Measurements from ENCODE around the gene PHLDA1. TPM values are rescaled to one million over a fixed set of nuclear protein-coding genes. Genes with fewer than 3 reads are reported as not detected.

The PHLDA1 gene
- total and polyA plus RNA-seq, 4 experiments from 2014 or later: 1.3 to 8.5 (median 5.2) TPM

GRCh38 chr12:75977590-75977951 is 54.0 kb downstream of the PHLDA1 start:
- Mint-ChIP-seq H3K36me3 (no peaks in the 10 kb centered on the region), H3K4me1 (peaks cover 25 to 50% (median 36%) of the 10 kb centered on the region in 4 donors), H3K4me3 (peak overlapping the region in 7 of 8 donors; percentile 37 to 75 (median 55)), H3K27me3 (no peaks in the 10 kb centered on the region), H3K9me3 (peaks cover 0 to 2% (median 0%) of the 10 kb centered on the region in 8 donors), H3K27ac (peak overlapping the region; percentile 90 to 98 (median 92))
- Histone ChIP-seq H3K4me3 (ENCODE audit: low read length in 2 of 2) (no peak overlapping the region), H3K27ac (ENCODE audit: low read depth, low read length) (peak overlapping the region; percentile 79), H3K4me1 (ENCODE audit: insufficient read depth, low read length) (peaks cover 28% of the 10 kb centered on the region), H3K9me3 (ENCODE audit: control insufficient read depth in 1 of 2, low read length in 2 of 2) (no peaks in the 10 kb centered on the region), H3K36me3 (ENCODE audit: insufficient read depth, low read length) (no peaks in the 10 kb centered on the region), H3K27me3 (ENCODE audit: insufficient read depth, low read length) (no peaks in the 10 kb centered on the region)
- no peak for DNase-seq
- CTCF ChIA-PET (ENCODE audit: partially characterized antibody): interaction anchor here (0.6 to 2.3 kb wide), 4 partner anchors 19 to 54 kb away, joined by 3 to 10 read pairs (median 3); partner anchors contain the start of gene PHLDA1
- POLR2A ChIA-PET (ENCODE audit: partially characterized antibody): interaction anchor here (0.6 to 6.5 kb wide), 9 partner anchors 9 to 466 kb away, joined by 3 to 80 read pairs (median 4); partner anchors contain the start of genes KRR1, NAP1L1 and PHLDA1
- intact Hi-C loops (cut with micrococcal nuclease): no loop called here

GRCh38 chr12:75976913-75977312 is 54.7 kb downstream of the PHLDA1 start:
- peak overlapping the region; percentile 79 for H3K27ac ChIP-seq (ENCODE audit: low read depth, low read length)
- no peaks in the 10 kb centered on the region for H3K36me3 ChIP-seq (ENCODE audit: insufficient read depth, low read length)
- H3K27me3 ChIP-seq (ENCODE audit: insufficient read depth, low read length): no peaks in the 10 kb centered on the region
- H3K36me3 Mint-ChIP-seq: no peaks in the 10 kb centered on the region
- H3K9me3 Mint-ChIP-seq: peaks cover 0 to 2% (median 0%) of the 10 kb centered on the region in 8 donors
- ChIA-PET POLR2A (ENCODE audit: partially characterized antibody) (interaction anchor here (0.9 to 6.5 kb wide), 3 partner anchors 8 to 55 kb away, joined by 3 to 80 read pairs (median 16); partner anchors contain the start of gene PHLDA1), CTCF (ENCODE audit: partially characterized antibody) (interaction anchor here (1.3 kb wide), 1 partner anchor 31 kb away, joined by 3 read pairs; no protein-coding TSS in a partner anchor)
- no peaks in the 10 kb centered on the region for H3K9me3 ChIP-seq (ENCODE audit: control insufficient read depth in 1 of 2, low read length in 2 of 2)
- H3K27me3 Mint-ChIP-seq: no peaks in the 10 kb centered on the region
- no peak overlapping the region for H3K4me3 ChIP-seq (ENCODE audit: low read length in 2 of 2)
- no peak for DNase-seq
- peaks cover 21 to 45% (median 31%) of the 10 kb centered on the region in 4 donors for H3K4me1 Mint-ChIP-seq
- H3K27ac Mint-ChIP-seq: peak overlapping the region in 6 of 7 donors; percentile 27 to 98 (median 90)
- no peak overlapping the region for H3K4me3 Mint-ChIP-seq
- intact Hi-C loops (cut with micrococcal nuclease): no loop called here
- H3K4me1 ChIP-seq (ENCODE audit: insufficient read depth, low read length): peaks cover 28% of the 10 kb centered on the region

- POLR2A ChIA-PET (ENCODE audit: partially characterized antibody): interaction anchor here (0.6 kb wide), 1 partner anchor 8 kb away, joined by 3 read pairs; no protein-coding TSS in a partner anchor
- Mint-ChIP-seq H3K27me3 (no peaks in the 10 kb centered on the region), H3K27ac (peak overlapping the region; percentile 15 to 93 (median 65)), H3K4me1 (peaks cover 21 to 44% (median 30%) of the 10 kb centered on the region in 4 donors), H3K9me3 (peaks cover 0 to 2% (median 0%) of the 10 kb centered on the region in 8 donors), H3K4me3 (no peak overlapping the region), H3K36me3 (no peaks in the 10 kb centered on the region)
- DNase-seq: no peak
- Histone ChIP-seq H3K27ac (ENCODE audit: low read depth, low read length) (no peak overlapping the region), H3K27me3 (ENCODE audit: insufficient read depth, low read length) (no peaks in the 10 kb centered on the region), H3K4me1 (ENCODE audit: insufficient read depth, low read length) (peaks cover 28% of the 10 kb centered on the region), H3K9me3 (ENCODE audit: control insufficient read depth in 1 of 2, low read length in 2 of 2) (no peaks in the 10 kb centered on the region), H3K4me3 (ENCODE audit: low read length in 2 of 2) (no peak overlapping the region), H3K36me3 (ENCODE audit: insufficient read depth, low read length) (no peaks in the 10 kb centered on the region)
- CTCF ChIA-PET (ENCODE audit: partially characterized antibody): interaction anchor here (1.3 kb wide), 1 partner anchor 55 kb away, joined by 5 read pairs; the partner anchor contains the start of gene PHLDA1
- intact Hi-C loops (cut with micrococcal nuclease): no loop called here
Observed at GRCh38 chr12:75976113-75976512, 55.5 kb downstream of the PHLDA1 start.

GRCh38 chr12:75975702-75976101 is 55.9 kb downstream of the PHLDA1 start:
- POLR2A ChIA-PET (ENCODE audit: partially characterized antibody): interaction anchor here (0.6 kb wide), 1 partner anchor 7 kb away, joined by 3 read pairs; no protein-coding TSS in a partner anchor
- intact Hi-C loops (cut with micrococcal nuclease): no loop called here
- peaks cover 28% of the 10 kb centered on the region for H3K4me1 ChIP-seq (ENCODE audit: insufficient read depth, low read length)

More at GRCh38 chr12:75975702-75976101, 55.9 kb downstream of the PHLDA1 start:
- H3K36me3 ChIP-seq (ENCODE audit: insufficient read depth, low read length): no peaks in the 10 kb centered on the region
- no peak overlapping the region for H3K27ac ChIP-seq (ENCODE audit: low read depth, low read length)
- H3K36me3 Mint-ChIP-seq: no peaks in the 10 kb centered on the region
- CTCF ChIA-PET (ENCODE audit: partially characterized antibody): interaction anchor here (1.3 kb wide), 1 partner anchor 56 kb away, joined by 5 read pairs; the partner anchor contains the start of gene PHLDA1
- H3K9me3 ChIP-seq (ENCODE audit: control insufficient read depth in 1 of 2, low read length in 2 of 2): no peaks in the 10 kb centered on the region
- no peak overlapping the region for H3K4me3 Mint-ChIP-seq
- H3K27me3 ChIP-seq (ENCODE audit: insufficient read depth, low read length): no peaks in the 10 kb centered on the region
- peak overlapping the region in 5 of 7 donors; percentile 4 to 93 (median 58) for H3K27ac Mint-ChIP-seq
- peaks cover 21 to 44% (median 30%) of the 10 kb centered on the region in 4 donors for H3K4me1 Mint-ChIP-seq
- no peak for DNase-seq
- no peak overlapping the region for H3K4me3 ChIP-seq (ENCODE audit: low read length in 2 of 2)
- no peaks in the 10 kb centered on the region for H3K27me3 Mint-ChIP-seq
- peaks cover 0 to 2% (median 0%) of the 10 kb centered on the region in 8 donors for H3K9me3 Mint-ChIP-seq

Other genes starting within 250 kb of the PHLDA1 start
- gene NAP1L1, start 52.9 kb upstream of the PHLDA1 start, total RNA-seq: 100 to 1,000 TPM; 673 to 718 TPM
- 100 to 1,000 TPM; 156 to 203 TPM for gene NAP1L1, start 52.9 kb upstream of the PHLDA1 start, polyA plus RNA-seq

All from CD4-positive, alpha-beta memory T cell (primary cell).